LNCAP (cell line): ENCODE data around the gene METTL16.

Source experiments
- TF ChIP-seq, protein P1 (sequence below): fragments of 450-650 bp; IDR thresholded peaks from 2 replicates; pipeline ENCODE4 v1.5.1; 2017; ENCODE audit warnings: mild to moderate bottlenecking

METTL16 gene

DNA sequence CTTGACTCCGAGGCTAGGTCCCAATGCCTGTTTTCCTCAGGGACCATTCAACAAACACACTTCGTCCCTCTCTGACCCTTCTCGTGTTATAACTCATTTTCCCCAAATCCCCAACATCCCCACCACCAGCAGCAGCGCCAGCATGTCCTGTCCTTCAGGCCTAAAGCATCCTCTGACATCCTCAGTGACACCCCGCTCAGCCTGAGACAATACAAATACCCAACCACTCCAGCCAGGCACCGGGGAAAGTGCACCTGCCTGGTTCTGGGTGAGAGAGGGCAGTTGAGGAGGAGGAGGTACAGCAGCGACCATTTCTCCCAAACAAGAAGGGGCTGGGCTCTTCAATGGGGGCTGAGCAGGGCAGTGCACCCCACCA, 115.5 kb downstream of the METTL16 start:
- TF ChIP-seq, protein P1, sequence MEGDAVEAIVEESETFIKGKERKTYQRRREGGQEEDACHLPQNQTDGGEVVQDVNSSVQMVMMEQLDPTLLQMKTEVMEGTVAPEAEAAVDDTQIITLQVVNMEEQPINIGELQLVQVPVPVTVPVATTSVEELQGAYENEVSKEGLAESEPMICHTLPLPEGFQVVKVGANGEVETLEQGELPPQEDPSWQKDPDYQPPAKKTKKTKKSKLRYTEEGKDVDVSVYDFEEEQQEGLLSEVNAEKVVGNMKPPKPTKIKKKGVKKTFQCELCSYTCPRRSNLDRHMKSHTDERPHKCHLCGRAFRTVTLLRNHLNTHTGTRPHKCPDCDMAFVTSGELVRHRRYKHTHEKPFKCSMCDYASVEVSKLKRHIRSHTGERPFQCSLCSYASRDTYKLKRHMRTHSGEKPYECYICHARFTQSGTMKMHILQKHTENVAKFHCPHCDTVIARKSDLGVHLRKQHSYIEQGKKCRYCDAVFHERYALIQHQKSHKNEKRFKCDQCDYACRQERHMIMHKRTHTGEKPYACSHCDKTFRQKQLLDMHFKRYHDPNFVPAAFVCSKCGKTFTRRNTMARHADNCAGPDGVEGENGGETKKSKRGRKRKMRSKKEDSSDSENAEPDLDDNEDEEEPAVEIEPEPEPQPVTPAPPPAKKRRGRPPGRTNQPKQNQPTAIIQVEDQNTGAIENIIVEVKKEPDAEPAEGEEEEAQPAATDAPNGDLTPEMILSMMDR, result no peak

DNA sequence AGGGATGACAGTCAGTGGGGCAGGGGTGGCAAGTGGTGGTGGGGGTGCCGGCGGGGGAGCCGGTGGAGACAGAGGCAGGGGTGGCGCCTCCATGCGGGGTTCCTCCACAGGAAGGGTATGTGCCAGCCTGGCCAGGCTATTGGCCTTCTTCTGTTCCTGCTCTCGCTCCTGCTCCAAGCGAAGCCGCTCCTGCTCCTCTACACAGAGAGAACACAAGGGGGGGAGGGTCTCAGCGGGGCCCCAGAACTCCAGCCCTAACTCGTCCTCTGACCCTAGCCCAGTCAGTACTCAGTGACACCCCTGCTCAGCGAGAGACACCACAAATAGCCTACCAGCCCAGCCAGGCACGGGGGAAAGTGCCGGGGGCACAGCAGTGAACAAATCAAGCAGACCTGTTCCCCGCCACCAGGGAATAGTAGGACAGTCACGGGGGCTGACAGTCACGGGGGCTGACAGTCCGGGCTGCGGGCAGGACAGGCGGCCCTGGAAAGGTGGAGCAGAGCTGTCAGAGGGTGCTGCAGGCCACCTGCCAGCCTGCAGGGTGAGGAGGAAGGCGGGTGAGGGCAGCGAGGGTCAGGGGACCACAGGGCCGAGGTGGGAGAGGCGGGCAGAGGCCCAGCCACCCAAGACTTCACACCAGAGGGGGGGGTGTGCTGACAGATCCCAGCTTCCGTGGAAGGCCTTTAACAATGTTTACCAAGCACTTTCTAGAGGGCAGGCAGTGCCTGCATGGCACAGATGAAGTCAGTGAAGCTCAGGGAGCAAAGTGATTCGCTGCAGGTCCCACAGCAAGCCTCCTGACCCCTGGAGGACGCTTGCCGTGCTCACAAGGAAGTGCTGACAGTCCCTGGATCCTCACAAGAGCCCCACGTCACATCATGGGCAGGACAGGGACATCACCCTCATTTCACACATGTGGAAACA, 116.2 kb downstream of the METTL16 start:
- TF ChIP-seq, protein P1, result peak; percentile 39

DNA sequence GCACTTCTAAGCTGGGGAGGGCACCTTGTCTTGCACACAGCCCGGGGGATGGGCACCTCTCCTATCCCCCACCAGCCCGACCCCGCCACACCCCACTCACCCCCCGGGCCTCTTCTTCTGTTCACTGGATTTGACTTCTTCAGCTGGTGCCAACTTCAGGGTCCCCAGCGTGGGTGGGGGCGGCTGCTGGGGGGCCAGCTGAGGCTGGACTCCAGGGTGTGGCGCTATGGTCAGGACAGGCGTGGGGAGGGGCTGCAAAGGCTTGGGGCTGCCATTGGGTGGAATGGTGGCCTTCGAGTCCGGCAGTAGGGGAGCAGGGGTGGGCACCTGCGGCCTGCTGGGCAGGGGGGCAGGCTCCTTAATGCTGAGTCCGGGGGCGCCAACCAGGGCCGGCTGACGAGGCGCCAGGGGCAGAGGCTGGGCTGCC, 116.9 kb downstream of the METTL16 start:
- TF ChIP-seq, protein P1, result no peak

DNA sequence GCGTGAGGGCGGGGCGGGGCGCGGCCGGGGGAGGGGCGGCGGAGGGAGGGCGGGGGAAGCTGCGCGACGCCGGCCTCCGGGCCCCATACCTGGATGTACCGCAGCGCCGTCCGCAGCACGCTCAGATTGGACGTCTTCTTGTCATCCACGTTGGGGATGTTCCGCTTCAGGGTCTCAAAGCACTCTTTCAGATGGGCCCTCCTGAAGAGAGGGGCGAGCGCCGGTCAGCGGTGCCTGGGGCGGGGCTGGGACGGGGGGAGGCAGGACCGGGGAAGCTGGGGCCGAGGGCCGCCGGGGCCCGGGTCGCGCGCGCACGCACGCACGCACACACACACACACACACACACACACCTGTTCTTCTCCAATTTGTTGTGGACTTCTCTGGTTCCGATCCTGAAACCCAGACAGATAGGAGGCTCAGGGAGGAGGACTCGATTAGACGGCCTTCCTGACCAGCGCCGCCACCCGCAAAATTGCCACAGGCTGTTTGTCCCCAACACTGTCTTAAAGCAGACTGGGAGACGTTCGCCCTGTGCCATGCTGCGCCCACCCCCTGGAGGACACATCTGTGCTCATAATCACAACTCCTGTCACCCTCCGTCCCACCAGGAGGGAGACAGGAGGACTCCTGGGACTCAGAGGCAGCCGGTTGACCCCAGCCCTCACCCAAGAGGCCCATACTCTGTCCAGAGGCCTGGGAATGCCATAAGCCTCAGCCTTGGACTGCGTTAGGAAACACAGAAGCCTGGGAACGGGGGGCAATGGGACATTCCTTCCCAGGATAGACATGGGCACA, 117.5 kb downstream of the METTL16 start:
- TF ChIP-seq, protein P1, result no peak

DNA sequence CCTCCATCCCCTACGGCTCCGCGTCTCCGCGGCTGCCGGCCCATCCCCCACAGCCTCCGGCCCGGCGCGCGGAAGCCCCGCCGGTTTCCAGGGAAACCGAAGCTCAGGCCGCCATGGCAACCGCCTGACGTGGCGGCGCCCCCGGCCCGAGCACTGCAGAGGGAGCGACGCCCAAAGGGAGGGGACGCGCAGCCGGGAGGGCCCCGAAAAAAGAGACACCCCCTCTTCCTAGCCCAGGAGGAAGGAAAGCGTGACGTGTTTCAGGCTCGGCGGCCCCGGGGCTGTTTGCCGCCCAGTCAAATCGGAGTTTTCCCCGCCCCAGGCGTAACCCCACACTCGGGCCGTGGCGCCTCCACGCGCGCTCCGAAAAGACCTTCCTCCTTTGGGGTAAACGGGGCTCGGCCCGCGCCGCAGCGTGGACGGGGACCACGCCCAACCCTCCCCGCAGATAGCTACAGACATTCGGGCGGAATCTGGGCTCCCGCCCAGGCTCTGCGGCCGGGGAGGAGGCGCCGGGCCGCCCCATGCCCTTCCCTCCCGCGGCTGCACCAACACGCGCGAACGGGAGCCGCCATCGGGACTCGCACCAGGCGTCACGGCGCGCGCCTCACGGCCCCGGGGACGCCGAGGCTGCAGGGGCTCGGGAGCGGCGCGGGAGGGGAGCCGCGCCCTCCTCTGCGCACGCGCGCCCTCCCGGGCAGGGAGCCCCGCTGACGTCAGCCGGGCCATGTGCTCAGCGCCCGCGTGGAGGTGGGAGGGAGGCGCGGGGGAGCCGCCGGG, 118.3 kb downstream of the METTL16 start:
- TF ChIP-seq, protein P1, result no peak

DNA sequence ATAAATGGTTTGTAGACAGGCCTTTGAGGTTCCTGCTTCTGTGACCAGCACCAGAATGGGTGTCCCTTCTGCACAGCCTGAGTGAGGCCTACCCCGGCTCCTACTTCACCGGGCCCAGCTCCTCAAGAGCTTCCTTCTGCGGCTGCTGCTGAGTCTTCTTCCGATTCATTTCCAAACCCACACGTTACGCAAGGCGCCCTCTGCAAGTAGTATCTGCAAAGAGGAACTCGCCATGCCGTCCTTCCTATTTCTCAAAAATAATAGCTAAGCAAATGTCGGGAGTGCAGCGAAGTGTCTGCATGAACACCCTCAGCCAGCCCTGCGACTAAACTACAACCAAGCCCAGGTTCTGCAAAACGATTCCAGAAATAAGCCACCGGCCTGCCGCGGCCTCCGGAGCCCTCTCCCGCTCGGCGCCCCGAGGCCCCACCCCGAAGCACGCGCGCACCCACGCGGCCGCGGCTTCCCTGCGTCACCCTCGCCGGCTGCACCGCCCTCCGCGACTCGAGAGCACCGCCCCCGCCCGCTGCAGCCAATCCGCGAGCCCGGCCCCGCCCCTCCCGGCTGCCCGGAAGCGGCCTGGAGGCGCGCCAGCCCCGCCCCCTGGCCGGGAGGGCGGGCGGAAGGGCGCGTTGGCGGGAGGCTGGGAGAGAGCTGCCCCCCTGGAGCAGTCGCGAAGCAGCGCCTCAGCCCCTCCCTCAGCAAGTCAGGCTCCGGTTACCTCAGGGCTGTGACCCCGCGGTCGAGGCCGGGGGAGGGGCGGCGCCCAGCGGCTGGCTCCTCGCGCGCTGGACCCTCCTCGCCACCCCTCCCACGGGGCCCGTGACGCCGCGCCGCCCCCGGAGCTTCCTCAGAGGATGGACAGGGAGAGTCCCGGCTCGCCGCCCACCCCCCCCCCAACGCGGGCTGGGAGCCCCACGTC, 119.2 kb downstream of the METTL16 start:
- TF ChIP-seq, protein P1, result no peak
